NCI-H82 (cell line): ENCODE data around the gene CARTPT.

ENCODE experiments used
- DNase-seq: peaks from one replicate; lab custom pipeline; 2025; lab: John Stamatoyannopoulos, UW

CARTPT gene

GRCh38 chr5:71719063-71719964 lies at the start of gene CARTPT:
TSS of gene CARTPT (plus strand) at chr5:71719275. CDS start at chr5:71719294, 19 bp downstream.
- no peak for DNase-seq

GRCh38 chr5:71677977-71678376 lies 41.1 kb upstream of the CARTPT start:
- DNase-seq = no peak

- DNase-seq = no peak
These were observed 39.4 kb upstream of the CARTPT start for GRCh38 chr5:71679714-71680113.

- no peak for DNase-seq
These were observed 38.6 kb upstream of the CARTPT start for GRCh38 chr5:71680510-71680909.

- no peak for DNase-seq
These were observed 37.8 kb upstream of the CARTPT start for GRCh38 chr5:71681296-71681695.

- no peak for DNase-seq
These were observed 34.8 kb upstream of the CARTPT start for GRCh38 chr5:71684309-71684708.

- no peak for DNase-seq
These were observed 25.1 kb upstream of the CARTPT start for GRCh38 chr5:71693828-71694427.

- no peak for DNase-seq
These were observed 24.0 kb upstream of the CARTPT start for GRCh38 chr5:71695071-71695470.

GRCh38 chr5:71695595-71695994 lies 23.5 kb upstream of the CARTPT start:
- no peak for DNase-seq

- no peak for DNase-seq
These were observed 21.1 kb upstream of the CARTPT start for GRCh38 chr5:71697967-71698366.

GRCh38 chr5:71699233-71699632 lies 19.8 kb upstream of the CARTPT start:
- no peak for DNase-seq

- DNase-seq = no peak
These were observed 19.3 kb upstream of the CARTPT start for GRCh38 chr5:71699751-71700150.

GRCh38 chr5:71700803-71701202 lies 18.3 kb upstream of the CARTPT start:
- peak; percentile 37 for DNase-seq

GRCh38 chr5:71701407-71701806 lies 17.7 kb upstream of the CARTPT start:
- DNase-seq = no peak

GRCh38 chr5:71703941-71704340 lies 15.1 kb upstream of the CARTPT start:
- DNase-seq = peak; percentile 46

- DNase-seq = no peak
These were observed 13.7 kb upstream of the CARTPT start for GRCh38 chr5:71705421-71705820.

- DNase-seq = no peak
These were observed 12.2 kb upstream of the CARTPT start for GRCh38 chr5:71706906-71707305.

GRCh38 chr5:71711610-71712009 lies 7.5 kb upstream of the CARTPT start:
- DNase-seq = no peak

GRCh38 chr5:71714911-71715310 lies 4.2 kb upstream of the CARTPT start:
- DNase-seq = no peak

GRCh38 chr5:71727978-71728377 lies 8.9 kb downstream of the CARTPT start:
- no peak for DNase-seq

GRCh38 chr5:71731015-71731414 lies 11.9 kb downstream of the CARTPT start:
- no peak for DNase-seq

- DNase-seq = no peak
These were observed 12.9 kb downstream of the CARTPT start for GRCh38 chr5:71732011-71732410.

- no peak for DNase-seq
These were observed 15.1 kb downstream of the CARTPT start for GRCh38 chr5:71734141-71734540.
